Measurements from ENCODE around the gene B4GALT6.
"Not testable (repeated sequence)": the region's sequence is repeated elsewhere in the genome, so short reads cannot be mapped to it uniquely, and the experiment has no call there.

The B4GALT6 gene
- 0.17 to 0.97 (median 0.35) reads per million in 3 donors for total RNA-seq

- peak within 1 kb of the TSS; percentile 41 for H3K4me3 ChIP-seq (ENCODE audit: insufficient read depth, low read depth, low read length, poor library complexity, severe bottlenecking)
- peaks cover 3% of the 10 kb centered on the region for H3K27me3 ChIP-seq (replicated peaks; ENCODE audit: control insufficient read depth, insufficient read depth, low read length, poor library complexity, severe bottlenecking)
- no peak for DNase-seq
- H3K4me1 ChIP-seq (ENCODE audit: control insufficient read depth, insufficient read depth, low read length, poor library complexity, severe bottlenecking), result peaks cover 3% of the 10 kb centered on the region
- H3K27ac ChIP-seq (ENCODE audit: insufficient read depth, low read length, poor library complexity, severe bottlenecking), result no peak within 1 kb of the TSS
- H3K9me3 ChIP-seq (ENCODE audit: control insufficient read depth, low read length), result no peaks in the 10 kb centered on the region
- H3K36me3 ChIP-seq (ENCODE audit: control insufficient read depth, insufficient read depth, low read length), result no peaks in the 10 kb centered on the region
Observed at GRCh38 chr18:31684279-31685096, at the start of gene B4GALT6. Gene B4GALT6, minus strand, starts transcription at chr18:31684581. Its CDS starts 155 bp downstream, at chr18:31684426.

DNA sequence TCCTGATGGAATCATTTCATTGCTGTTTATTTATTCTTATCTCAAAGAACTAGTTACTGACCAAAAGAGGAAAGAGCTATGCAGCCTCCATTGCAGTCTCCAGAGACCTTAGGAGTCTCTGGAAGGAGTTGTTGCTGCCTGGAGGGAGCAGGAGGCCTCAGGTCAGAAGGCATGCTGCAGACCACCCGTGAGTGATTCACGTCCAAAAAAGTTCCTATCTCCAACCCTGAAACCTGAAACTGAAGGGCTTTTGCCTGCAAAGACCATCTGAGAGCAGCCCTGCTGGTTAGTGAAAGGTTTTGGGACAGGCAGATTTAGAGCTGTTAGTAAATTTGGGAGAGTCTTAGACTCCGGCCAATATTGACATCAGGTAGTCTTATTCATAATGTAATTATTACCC, 47.2 kb upstream of the B4GALT6 start:
- DNase-seq, result no peak
- no peaks in the 10 kb centered on the region for H3K27me3 ChIP-seq (replicated peaks; ENCODE audit: control insufficient read depth, insufficient read depth, low read length, poor library complexity, severe bottlenecking)
- H3K9me3 ChIP-seq (ENCODE audit: control insufficient read depth, low read length), result no peaks in the 10 kb centered on the region
- no peak overlapping the region for H3K4me3 ChIP-seq (ENCODE audit: insufficient read depth, low read depth, low read length, poor library complexity, severe bottlenecking)
- no peaks in the 10 kb centered on the region for H3K4me1 ChIP-seq (ENCODE audit: control insufficient read depth, insufficient read depth, low read length, poor library complexity, severe bottlenecking)
- H3K27ac ChIP-seq (ENCODE audit: insufficient read depth, low read length, poor library complexity, severe bottlenecking), result no peak overlapping the region
- no peaks in the 10 kb centered on the region for H3K36me3 ChIP-seq (ENCODE audit: control insufficient read depth, insufficient read depth, low read length)

DNA sequence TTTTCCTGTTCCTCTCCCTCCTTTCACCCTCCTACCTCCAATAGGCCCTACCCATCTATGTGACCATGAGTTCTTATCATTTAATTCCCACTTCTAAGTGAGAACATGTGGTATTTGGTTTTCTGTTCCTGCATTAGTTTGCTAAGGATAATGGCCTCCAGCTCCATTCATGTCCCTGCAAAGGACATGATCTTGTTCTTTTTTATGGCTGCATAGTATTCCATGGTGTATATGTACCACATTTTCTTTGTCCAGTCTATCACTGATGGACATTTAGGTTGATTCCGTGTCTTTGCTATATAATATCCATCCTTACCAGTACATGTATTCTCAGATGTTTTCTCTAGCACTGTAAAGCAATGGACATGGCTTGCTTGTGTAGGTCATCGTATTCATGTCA, 44.8 kb upstream of the B4GALT6 start:
- H3K27ac ChIP-seq (ENCODE audit: insufficient read depth, low read length, poor library complexity, severe bottlenecking); H3K9me3 ChIP-seq (ENCODE audit: control insufficient read depth, low read length); H3K4me1 ChIP-seq (ENCODE audit: control insufficient read depth, insufficient read depth, low read length, poor library complexity, severe bottlenecking); H3K36me3 ChIP-seq (ENCODE audit: control insufficient read depth, insufficient read depth, low read length); H3K27me3 ChIP-seq (replicated peaks; ENCODE audit: control insufficient read depth, insufficient read depth, low read length, poor library complexity, severe bottlenecking); H3K4me3 ChIP-seq (ENCODE audit: insufficient read depth, low read depth, low read length, poor library complexity, severe bottlenecking); DNase-seq: not testable (repeated sequence)

DNA sequence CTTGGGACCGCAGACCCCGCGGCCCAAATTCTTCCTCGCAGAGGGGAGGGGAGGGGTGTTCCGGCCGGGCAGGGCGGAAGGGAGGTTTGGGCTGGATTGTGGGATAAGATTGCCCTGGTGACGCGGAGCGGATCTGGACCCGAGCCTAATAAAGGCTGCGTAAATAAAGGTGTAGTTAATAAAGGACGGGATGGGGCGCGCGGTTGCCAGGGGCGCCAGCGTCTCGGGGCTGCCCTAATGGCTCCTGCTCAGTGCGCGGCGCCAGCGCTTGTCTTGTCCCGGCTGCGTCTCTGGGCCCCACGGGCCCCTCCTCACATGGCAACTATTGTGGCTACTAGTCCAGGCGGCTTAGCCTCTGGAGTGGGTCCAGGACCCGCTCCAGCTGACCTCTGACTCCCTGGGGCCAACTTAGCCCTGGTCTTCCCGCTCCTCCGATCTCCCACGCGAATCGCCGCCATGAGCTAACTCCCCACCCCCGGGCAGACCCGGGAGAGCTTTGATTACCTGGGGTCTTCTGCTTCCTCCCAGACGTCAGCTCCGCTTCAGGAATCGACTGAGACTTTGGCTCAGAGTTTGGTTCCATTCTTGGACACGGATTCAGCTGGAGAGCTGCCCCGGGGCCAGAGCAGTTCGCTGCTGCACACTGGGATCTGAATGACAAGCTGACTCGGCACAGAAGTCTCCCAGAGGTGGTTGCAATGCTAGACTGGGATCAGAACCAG, 39.8 kb upstream of the B4GALT6 start:
- no peaks in the 10 kb centered on the region for H3K9me3 ChIP-seq (ENCODE audit: control insufficient read depth, low read length)
- no peak for DNase-seq
- peaks cover 7% of the 10 kb centered on the region for H3K27me3 ChIP-seq (replicated peaks; ENCODE audit: control insufficient read depth, insufficient read depth, low read length, poor library complexity, severe bottlenecking)
- H3K4me1 ChIP-seq (ENCODE audit: control insufficient read depth, insufficient read depth, low read length, poor library complexity, severe bottlenecking), result no peaks in the 10 kb centered on the region
- H3K36me3 ChIP-seq (ENCODE audit: control insufficient read depth, insufficient read depth, low read length), result no peaks in the 10 kb centered on the region
- no peak overlapping the region for H3K4me3 ChIP-seq (ENCODE audit: insufficient read depth, low read depth, low read length, poor library complexity, severe bottlenecking)
- no peak overlapping the region for H3K27ac ChIP-seq (ENCODE audit: insufficient read depth, low read length, poor library complexity, severe bottlenecking)

DNA sequence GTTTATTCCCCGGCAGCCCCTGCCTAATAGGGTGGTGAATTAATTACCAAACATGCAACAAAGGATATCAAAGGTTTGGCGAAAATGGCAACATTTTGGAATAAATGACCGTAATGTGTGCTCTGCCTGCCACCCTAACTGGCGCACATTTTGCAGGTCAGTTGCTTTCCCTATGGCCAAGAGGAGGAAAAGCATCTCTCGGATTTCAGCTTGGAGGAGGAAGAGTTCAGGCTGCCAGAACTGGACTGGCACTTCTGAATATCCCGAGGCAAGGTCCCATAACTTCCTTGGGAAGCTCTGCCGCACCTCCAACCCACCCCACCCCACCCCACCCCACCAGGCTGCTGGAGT, 39.2 kb upstream of the B4GALT6 start:
- H3K9me3 ChIP-seq (ENCODE audit: control insufficient read depth, low read length), result no peaks in the 10 kb centered on the region
- DNase-seq, result no peak
- peaks cover 7% of the 10 kb centered on the region for H3K27me3 ChIP-seq (replicated peaks; ENCODE audit: control insufficient read depth, insufficient read depth, low read length, poor library complexity, severe bottlenecking)
- H3K36me3 ChIP-seq (ENCODE audit: control insufficient read depth, insufficient read depth, low read length), result no peaks in the 10 kb centered on the region
- H3K27ac ChIP-seq (ENCODE audit: insufficient read depth, low read length, poor library complexity, severe bottlenecking), result no peak overlapping the region
- no peaks in the 10 kb centered on the region for H3K4me1 ChIP-seq (ENCODE audit: control insufficient read depth, insufficient read depth, low read length, poor library complexity, severe bottlenecking)
- H3K4me3 ChIP-seq (ENCODE audit: insufficient read depth, low read depth, low read length, poor library complexity, severe bottlenecking), result no peak overlapping the region

GRCh38 chr18:31722369-31722957, 38.1 kb upstream of the B4GALT6 start:
- DNase-seq, result peak in 2 of 3 donors; percentile 19 to 29
- Histone ChIP-seq H3K4me1 (ENCODE audit: control insufficient read depth, insufficient read depth, low read length, poor library complexity, severe bottlenecking) (no peaks in the 10 kb centered on the region), H3K36me3 (ENCODE audit: control insufficient read depth, insufficient read depth, low read length) (no peaks in the 10 kb centered on the region), H3K9me3 (ENCODE audit: control insufficient read depth, low read length) (no peaks in the 10 kb centered on the region), H3K27me3 (replicated peaks; ENCODE audit: control insufficient read depth, insufficient read depth, low read length, poor library complexity, severe bottlenecking) (peaks cover 7% of the 10 kb centered on the region), H3K4me3 (ENCODE audit: insufficient read depth, low read depth, low read length, poor library complexity, severe bottlenecking) (no peak overlapping the region), H3K27ac (ENCODE audit: insufficient read depth, low read length, poor library complexity, severe bottlenecking) (no peak overlapping the region)

DNA sequence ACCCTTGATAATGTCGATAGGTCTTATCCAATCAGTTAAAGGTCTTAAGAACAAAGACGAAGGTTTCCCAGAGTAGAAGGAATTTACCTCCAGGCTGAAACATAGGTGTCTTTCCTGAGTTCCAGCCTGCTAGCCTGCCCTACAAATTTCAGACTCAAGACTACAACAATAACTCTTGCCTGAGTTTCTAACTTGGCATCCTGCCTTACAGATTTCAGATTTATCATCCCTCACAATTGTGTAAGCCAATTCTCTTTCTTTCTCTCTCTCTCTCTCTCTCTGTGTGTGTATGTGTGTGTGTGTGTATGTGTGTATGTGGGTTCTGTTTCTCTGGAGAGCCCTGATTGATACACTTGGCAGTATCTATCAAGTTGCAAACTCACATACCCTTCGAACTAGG, 37.2 kb upstream of the B4GALT6 start:
- no peaks in the 10 kb centered on the region for H3K9me3 ChIP-seq (ENCODE audit: control insufficient read depth, low read length)
- peaks cover 7% of the 10 kb centered on the region for H3K27me3 ChIP-seq (replicated peaks; ENCODE audit: control insufficient read depth, insufficient read depth, low read length, poor library complexity, severe bottlenecking)
- H3K36me3 ChIP-seq (ENCODE audit: control insufficient read depth, insufficient read depth, low read length), result no peaks in the 10 kb centered on the region
- no peak overlapping the region for H3K4me3 ChIP-seq (ENCODE audit: insufficient read depth, low read depth, low read length, poor library complexity, severe bottlenecking)
- no peaks in the 10 kb centered on the region for H3K4me1 ChIP-seq (ENCODE audit: control insufficient read depth, insufficient read depth, low read length, poor library complexity, severe bottlenecking)
- H3K27ac ChIP-seq (ENCODE audit: insufficient read depth, low read length, poor library complexity, severe bottlenecking), result no peak overlapping the region
- DNase-seq, result no peak

DNA sequence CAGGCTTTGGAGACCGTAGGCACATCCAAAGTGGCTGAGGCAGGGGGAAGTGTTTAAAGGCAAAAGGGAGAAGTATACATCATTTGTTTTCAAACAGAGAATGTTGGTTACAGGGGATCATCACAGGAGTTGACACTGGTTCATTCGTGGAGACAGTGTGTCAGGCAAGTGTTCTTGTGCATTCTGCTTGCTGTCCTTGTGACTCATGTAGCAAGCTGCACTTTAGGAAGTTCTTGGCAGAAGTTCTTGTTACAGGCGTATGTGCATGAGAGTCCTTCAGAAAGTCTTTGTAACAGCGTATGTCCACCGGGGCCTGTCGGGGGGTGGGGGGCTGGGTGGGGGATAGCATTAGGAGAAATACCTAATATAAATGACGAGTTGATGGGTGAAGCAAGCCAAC, 36.5 kb upstream of the B4GALT6 start:
- no peaks in the 10 kb centered on the region for H3K36me3 ChIP-seq (ENCODE audit: control insufficient read depth, insufficient read depth, low read length)
- H3K9me3 ChIP-seq (ENCODE audit: control insufficient read depth, low read length), result no peaks in the 10 kb centered on the region
- no peaks in the 10 kb centered on the region for H3K4me1 ChIP-seq (ENCODE audit: control insufficient read depth, insufficient read depth, low read length, poor library complexity, severe bottlenecking)
- H3K27ac ChIP-seq (ENCODE audit: insufficient read depth, low read length, poor library complexity, severe bottlenecking), result no peak overlapping the region
- H3K27me3 ChIP-seq (replicated peaks; ENCODE audit: control insufficient read depth, insufficient read depth, low read length, poor library complexity, severe bottlenecking), result peaks cover 4% of the 10 kb centered on the region
- no peak for DNase-seq
- no peak overlapping the region for H3K4me3 ChIP-seq (ENCODE audit: insufficient read depth, low read depth, low read length, poor library complexity, severe bottlenecking)

GRCh38 chr18:31719363-31720006, 35.1 kb upstream of the B4GALT6 start:
- H3K4me1 ChIP-seq (ENCODE audit: control insufficient read depth, insufficient read depth, low read length, poor library complexity, severe bottlenecking), result no peaks in the 10 kb centered on the region
- no peaks in the 10 kb centered on the region for H3K9me3 ChIP-seq (ENCODE audit: control insufficient read depth, low read length)
- DNase-seq, result no peak
- no peaks in the 10 kb centered on the region for H3K36me3 ChIP-seq (ENCODE audit: control insufficient read depth, insufficient read depth, low read length)
- peaks cover 4% of the 10 kb centered on the region for H3K27me3 ChIP-seq (replicated peaks; ENCODE audit: control insufficient read depth, insufficient read depth, low read length, poor library complexity, severe bottlenecking)
- no peak overlapping the region for H3K27ac ChIP-seq (ENCODE audit: insufficient read depth, low read length, poor library complexity, severe bottlenecking)
- no peak overlapping the region for H3K4me3 ChIP-seq (ENCODE audit: insufficient read depth, low read depth, low read length, poor library complexity, severe bottlenecking)

All from effector memory CD4-positive, alpha-beta T cell (primary cell).